Fibroblast of skin of left biceps (primary cell): Measurements from ENCODE around the gene ENTPD5.
"Not testable (repeated sequence)": the region's sequence is repeated elsewhere in the genome, so short reads cannot be mapped to it uniquely, and the experiment has no call there.

ENCODE experiments used
- DNase-seq, 2 experiments: peaks; one replicate each; pipeline ENCODE4 v3.0.0-alpha.2; 2013; ENCODE audit warnings: low read depth in 2 of 2

The ENTPD5 gene

GRCh38 chr14:74008843-74009499 lies 10.1 kb downstream of the ENTPD5 start:
- no peak for DNase-seq

GRCh38 chr14:74005664-74006063 lies 13.4 kb downstream of the ENTPD5 start:
- DNase-seq: not testable (repeated sequence)

DNA sequence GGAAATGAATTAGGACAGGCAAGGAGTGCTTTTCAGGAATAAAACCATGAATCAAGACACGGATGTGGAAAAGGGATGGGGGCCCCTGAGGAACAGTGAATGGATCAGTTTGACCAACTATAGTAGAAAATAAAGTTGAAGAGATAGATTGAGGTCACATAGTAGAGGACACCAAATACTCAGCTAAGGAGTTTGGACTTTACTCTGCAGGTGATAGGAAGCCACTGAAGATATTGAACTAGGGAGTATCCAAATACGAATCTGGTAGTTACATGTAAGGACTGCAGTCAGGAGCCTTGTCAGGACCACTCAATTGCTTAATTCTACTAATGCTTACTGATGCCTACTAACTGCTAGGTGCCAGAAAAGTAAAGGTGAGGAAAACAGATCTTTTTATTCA lies 20.4 kb downstream of the ENTPD5 start:
- no peak for DNase-seq

DNA sequence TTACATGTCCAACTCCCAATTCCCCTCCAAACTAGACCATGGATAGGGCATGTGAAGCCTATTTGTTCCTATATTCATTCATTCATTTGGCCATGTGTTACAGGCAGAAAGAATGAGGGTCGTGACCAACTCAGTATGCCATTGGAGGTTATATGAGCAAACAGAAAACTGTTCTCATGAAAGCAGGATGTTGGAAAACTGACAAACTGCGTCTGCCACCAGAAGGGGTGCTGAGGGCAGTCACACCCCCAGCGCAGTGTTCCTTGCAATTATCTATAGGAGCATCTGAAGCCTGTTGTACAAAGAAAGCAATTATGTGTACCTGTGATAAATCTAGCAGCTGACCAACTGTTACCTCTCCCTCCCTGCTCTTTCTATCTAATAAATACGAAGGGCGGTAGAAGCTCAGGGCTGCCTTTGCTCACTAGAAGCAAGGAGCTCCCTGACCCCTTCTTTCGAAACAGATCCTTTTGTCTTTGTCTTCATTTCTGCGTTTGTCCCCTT lies 21.1 kb downstream of the ENTPD5 start:
- DNase-seq: no peak

DNA sequence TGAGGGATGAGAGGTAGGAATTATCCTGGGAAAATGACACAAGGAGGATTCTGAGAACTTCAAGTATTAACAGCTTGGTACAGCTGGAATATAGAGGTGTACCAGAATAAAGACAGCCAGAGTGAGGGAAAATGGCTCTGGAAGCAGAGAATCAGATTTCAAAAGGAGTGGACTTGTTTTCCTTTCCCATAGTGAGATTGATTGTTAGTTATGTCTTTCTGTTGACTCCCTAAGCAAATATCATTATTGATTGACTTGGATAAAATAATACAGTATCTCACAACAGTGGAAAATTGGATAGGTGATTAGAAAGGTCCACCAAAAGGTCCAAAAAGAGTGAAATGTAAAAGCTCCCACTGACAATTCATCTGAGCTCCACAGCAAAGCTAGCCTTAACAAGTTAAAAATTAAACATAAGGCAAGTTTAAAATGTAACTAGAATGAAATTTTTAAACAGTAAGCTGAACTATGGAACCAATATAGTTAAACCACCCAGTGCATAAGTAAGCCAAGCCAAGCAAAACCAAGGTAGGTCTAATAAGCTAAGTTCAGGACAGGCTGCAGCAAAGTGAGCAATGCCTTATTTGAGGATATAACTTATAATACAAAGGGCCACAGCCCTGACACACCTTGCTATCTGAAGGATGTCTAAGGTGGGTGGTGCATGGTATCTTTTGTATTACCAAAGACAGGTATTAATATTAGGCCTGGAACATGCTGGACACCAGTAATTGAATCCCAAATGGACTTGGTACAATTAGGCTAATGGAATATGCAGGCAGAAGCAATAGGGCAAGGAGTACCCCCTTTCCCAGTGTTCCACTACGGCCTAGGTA lies 21.8 kb downstream of the ENTPD5 start:
- no peak for DNase-seq

DNA sequence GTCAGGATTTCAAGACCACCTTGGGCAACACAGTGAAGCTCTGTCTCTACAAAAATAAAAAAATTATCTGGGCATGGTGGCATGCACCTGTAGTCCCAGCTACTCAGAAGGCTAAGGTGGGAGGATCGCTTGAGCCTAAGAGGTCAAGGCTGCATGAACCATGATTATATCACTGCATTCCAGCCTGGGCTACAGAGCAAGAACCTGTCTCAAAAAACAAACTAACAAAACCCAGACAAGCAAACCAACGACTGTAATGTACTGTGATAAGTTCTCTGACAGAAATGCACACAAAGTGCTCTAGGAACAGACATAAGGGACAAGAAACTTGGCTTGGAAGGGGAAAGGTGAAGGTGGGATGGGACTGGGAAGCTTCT lies 22.4 kb downstream of the ENTPD5 start:
- DNase-seq: no peak

- DNase-seq: no peak
Measured at GRCh38 chr14:73995977-73996378, 23.1 kb downstream of the ENTPD5 start.

- not testable (repeated sequence) for DNase-seq
Measured at GRCh38 chr14:73994926-73995325, 24.2 kb downstream of the ENTPD5 start.

GRCh38 chr14:73991092-73991491 lies 28.0 kb downstream of the ENTPD5 start:
- no peak for DNase-seq

GRCh38 chr14:73988656-73989055 lies 30.4 kb downstream of the ENTPD5 start:
- DNase-seq: not testable (repeated sequence)

- no peak for DNase-seq
Measured at GRCh38 chr14:73988065-73988464, 31.0 kb downstream of the ENTPD5 start.

DNA sequence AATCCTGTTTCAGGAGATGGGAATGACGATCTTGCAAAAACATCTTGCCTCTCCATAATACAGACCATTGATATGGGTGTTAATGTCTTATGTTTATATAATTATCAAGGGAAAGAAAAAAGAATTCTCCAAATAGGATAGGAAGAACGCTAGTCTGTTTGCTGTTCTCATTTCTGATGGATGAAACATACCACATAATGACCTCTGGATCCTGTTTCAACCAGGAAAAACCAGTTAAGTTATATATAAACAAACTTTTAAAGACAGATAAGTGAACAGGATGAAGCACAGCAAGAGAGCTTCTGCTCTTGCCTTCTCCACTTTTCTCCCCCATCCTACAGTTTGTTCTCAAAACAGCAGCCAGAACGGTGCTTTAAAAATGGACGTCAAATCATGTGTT lies 41.2 kb downstream of the ENTPD5 start:
- DNase-seq: no peak

DNA sequence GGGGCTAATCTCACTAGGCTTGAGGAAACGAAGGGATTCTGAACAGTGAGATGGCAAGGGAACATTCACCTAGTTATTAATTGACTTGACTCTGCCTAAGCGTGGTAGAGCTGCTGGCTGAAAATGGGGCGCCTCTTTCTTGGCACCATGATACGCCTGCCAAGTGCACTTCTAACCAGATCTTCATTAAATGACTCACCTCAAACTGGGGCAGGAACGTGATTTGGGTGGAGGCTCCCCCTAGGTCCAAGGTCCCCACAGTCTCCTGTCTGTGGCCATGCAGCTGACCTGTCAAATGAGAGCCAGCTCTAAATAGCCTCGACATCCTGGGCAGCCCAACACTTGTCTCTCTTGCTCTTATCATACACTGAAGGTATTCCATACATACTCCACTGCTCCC lies 43.0 kb downstream of the ENTPD5 start:
- DNase-seq: no peak

GRCh38 chr14:73973497-73973896 lies 45.6 kb downstream of the ENTPD5 start:
- no peak for DNase-seq

- no peak for DNase-seq
Measured at GRCh38 chr14:73968885-73969284, 50.2 kb downstream of the ENTPD5 start.

DNA sequence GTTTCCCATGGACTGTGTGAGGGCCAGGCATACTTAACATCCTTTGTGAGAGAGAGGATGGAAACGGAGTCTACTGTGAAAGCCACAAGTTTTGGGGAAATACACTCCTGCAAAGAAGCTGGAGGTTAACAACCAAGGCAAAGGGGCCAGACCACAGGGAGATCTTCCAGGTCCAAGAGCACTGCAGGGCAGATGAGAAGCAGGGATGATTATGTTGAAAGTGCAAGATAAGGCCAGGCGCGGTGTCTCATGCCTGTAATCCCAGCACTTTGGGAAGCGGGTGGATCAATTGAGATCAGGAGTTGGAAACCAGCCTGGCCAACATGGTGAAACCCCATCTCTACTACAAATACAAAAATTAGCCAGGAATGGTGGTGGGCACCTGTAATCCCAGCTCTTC lies 53.9 kb downstream of the ENTPD5 start:
- no peak for DNase-seq

DNA sequence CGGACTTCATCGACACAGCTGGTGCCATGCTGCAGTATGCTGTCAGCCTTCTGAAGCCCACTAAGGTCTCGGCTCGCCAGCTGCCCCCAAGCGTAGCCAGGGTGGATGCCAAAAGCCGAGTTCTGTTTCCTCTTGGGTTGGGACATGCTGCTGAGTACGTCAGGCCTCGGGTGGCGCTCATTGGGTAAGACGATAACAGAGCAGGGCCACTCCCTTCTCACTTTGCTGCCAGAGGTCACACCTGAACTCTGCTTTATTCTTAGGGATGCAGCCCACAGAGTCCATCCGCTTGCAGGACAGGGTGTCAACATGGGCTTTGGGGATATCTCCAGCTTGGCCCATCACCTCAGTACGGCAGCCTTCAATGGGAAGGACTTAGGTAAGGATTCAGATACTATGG lies 57.9 kb downstream of the ENTPD5 start:
- no peak for DNase-seq

- DNase-seq: no peak
Measured at GRCh38 chr14:73958591-73958990, 60.5 kb downstream of the ENTPD5 start.

DNA sequence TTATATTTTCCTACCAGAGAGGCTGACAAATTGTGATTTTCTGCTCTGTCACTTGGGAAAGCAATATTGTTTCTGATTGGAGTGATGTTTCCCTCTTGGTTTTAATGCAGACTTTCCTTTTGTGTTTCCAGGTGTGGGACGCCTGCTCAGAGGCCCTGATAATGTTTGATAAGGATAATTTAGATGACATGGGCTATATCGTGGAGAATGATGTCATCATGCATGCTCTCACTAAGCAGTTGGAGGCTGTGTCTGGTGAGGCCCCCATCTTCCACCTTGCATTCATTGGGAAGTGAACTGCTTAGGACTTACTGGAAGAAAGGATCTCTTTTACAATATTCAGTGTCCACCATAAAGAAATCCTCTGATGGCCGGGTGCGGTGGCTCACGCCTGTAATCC lies 63.4 kb downstream of the ENTPD5 start:
- no peak for DNase-seq

GRCh38 chr14:73953731-73954130 lies 65.4 kb downstream of the ENTPD5 start:
- no peak for DNase-seq

GRCh38 chr14:73949752-73950734 lies 69.0 kb downstream of the ENTPD5 start, which contains the start of the genes COQ6 and FAM161B:
TSS of gene COQ6 (plus strand) at chr14:73950302. CDS start at chr14:73950333, 31 bp downstream.
TSS of gene FAM161B (minus strand) at chr14:73950094. CDS start at chr14:73950026, 68 bp downstream.
- peak; percentile 83 to 87 for DNase-seq
